T-helper 1 cell treated with Interleukin-12 subunit alpha and Interleukin-12 subunit beta and Interleukin-4 antibody, amounts not matched to agents 30 ng/mL and 1 ng/mL, for 36 hours (primary cell): ENCODE results near the gene GNL3L. TPM values are rescaled to one million over a fixed set of nuclear protein-coding genes. Genes with fewer than 3 reads are reported as not detected.
"Not testable (repeated sequence)": the region's sequence is repeated elsewhere in the genome, so short reads cannot be mapped to it uniquely, and the experiment has no call there.

Experiments used
- intact Hi-C: fragments of 100-400 bp; cut with micrococcal nuclease; formaldehyde crosslinking; loops from one replicate; pipeline ENCODE4 v1.15.1; 2024
- total RNA-seq: library from RNA; stranded (reverse); gene quantifications from 2 replicates; pipeline ENCODE4 v1.2.3, GENCODE V29; 2022

GNL3L gene
- total RNA-seq: 54.5 and 55.1 TPM in 2 replicates

DNA sequence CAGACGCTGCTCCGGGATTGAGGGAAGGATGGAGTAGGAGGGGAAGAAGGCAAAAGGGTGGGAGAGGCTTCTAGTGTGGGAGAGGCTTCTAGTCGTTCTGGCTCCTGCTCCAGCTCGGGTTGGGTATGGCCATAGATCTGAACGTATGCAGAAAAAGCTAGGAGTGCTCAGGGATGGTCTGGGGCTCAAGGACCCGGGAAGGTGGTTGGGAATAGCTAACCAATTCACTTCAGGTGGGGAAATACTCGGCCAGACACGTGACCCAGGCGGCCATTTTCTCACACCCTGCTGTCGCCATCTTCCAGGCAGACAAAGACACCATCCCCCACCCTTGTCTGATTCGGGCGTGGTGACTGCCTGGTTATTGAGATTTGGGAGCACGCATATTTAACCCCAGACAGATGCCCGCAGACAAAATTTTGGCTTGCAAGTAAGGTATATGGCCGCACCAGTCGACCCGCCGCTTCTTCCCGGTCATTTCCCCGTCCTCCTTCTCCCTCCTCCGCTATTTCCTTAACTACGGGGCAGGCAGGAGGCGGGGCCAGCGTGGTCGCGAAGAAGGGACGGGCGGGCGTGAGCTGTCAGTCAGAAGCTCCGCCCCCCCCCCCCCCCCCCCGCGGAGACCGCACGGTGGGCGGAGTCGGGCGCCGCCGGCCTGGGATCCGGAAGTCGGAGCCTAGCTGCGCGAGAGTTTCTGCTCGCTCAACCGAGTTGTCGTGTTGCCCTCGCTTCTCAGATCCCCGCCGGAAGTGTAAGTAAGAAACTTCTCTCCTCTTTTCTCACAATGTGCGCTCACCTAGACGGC, at the start of gene GNL3L:
TSS of gene GNL3L (plus strand) at position 668 of the 805 bp plus-strand sequence. CDS start 2,348 bp downstream, outside the sequence.
- intact Hi-C loops: loop anchor here (1.0 to 2.0 kb wide), 9 partner anchors 33 to 1189 kb away; partner anchors contain the start of genes FAM120C, FGD1, PHF8 and TSR2

GRCh38 chrX:54482839-54483593, 47.0 kb upstream of the GNL3L start:
- intact Hi-C loops: no loop called here

GRCh38 chrX:54483946-54484345, 46.1 kb upstream of the GNL3L start:
- intact Hi-C loops: no loop called here

- intact Hi-C loops: no loop called here
These were observed 45.4 kb upstream of the GNL3L start for GRCh38 chrX:54484666-54485065.

GRCh38 chrX:54489819-54490218, 40.2 kb upstream of the GNL3L start:
- intact Hi-C loops: not testable (repeated sequence)

DNA sequence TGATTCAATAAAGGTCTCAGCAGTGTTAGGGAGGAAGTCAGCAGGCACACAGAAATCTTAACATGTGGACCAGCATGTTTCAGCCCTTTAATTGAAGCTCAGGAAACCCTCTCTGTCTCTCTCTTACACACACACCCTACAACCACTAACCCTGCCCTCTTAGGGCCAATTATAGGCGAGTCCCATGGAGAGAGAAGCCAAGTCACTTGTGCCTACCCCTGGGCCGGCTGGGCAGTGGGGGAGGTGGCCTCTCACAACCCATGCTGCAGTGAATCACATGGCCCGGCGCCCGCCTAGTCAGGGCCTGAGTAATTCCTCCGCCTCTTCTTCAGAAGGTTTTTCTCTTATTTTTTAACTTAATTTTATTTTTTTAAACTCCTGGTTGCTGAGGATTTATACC, 37.7 kb upstream of the GNL3L start:
- intact Hi-C loops: no loop called here

DNA sequence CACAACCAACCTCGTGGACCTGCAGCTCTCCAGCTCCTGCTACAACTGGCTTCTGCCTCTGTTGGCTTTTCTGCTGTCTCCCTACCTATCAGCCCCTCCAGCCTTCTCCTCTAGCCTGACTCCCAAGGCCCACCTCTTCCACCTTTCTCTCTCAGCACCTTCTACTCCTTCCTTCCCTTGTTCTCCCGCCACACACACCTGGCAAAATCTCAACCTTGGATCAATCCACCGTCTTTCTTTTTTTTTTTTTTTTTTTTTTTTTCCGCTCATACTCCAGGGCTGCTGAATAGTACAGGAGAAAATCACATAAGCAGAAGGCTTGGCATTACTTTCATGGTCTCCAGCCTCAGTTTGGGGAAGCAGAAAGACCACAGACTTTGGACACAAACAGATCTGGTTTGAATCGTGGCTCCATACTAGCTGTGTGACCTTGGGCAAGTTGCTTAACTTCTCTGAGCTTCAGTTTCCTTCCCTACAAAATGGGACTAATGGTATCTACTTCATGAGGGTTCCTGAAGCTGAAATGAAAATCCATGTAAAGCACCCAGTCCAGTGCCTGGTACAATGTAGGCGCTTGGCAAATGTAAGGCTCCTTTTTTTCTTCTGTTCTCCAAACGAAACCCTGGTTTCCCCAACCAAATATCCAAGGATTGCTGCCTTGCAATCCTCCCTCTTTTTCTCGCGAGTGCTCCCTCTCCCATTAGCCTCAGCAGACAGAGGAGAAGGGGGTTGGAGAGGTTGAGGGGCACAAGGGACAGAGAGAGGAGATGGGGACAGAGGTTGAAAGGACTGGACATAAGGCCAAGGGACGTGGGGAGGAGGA, 35.6 kb upstream of the GNL3L start:
- intact Hi-C loops: no loop called here

- intact Hi-C loops: no loop called here
These were observed 34.8 kb upstream of the GNL3L start for GRCh38 chrX:54494989-54495813.

- intact Hi-C loops: loop anchor here (1.0 kb wide), 1 partner anchor 34 kb away; the partner anchor contains the start of gene GNL3L
These were observed 34.1 kb upstream of the GNL3L start, which contains the start of gene FGD1 for GRCh38 chrX:54495814-54496516. Gene FGD1 (minus strand): TSS chrX:54496234. CDS start chrX:54495432, 802 bp downstream.

DNA sequence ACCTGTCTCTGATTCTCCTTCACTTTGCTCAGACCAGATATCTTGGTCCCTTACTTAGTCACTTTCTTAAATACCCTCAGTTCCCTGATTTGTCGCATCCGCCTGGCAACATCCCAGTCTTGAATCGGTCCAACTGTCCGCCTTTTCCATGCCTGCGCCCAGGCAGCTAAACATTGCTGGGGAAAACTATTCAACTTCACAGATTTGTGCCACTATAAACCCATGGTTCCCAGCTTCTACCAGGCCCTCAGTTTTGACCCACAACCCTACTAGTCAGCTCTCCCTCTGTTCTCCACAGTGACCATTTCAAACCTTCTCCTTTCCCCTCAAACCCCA, 33.5 kb upstream of the GNL3L start:
- intact Hi-C loops: loop anchor here (1.0 kb wide), 1 partner anchor 34 kb away; the partner anchor contains the start of gene GNL3L

DNA sequence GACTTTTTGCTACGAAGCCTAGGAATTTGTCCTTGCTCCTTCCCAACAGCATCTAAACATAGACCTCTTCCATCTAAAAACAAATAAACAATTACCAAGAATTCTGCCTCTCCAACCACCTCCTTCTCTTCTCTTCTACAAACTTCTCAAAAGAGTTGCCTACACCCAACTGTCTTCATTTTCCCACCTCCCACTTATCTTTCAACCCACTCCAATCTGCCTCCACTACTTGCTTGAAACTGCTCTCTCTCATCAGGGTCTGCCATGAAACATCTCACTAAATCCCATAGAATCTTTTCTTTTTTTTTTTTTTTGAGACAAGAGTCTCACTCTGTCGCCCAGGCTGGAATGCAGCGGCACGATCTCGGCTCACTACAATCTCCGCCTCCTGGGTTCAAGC, 33.1 kb upstream of the GNL3L start:
- intact Hi-C loops: loop anchor here (1.0 kb wide), 1 partner anchor 33 kb away; the partner anchor contains the start of gene GNL3L

DNA sequence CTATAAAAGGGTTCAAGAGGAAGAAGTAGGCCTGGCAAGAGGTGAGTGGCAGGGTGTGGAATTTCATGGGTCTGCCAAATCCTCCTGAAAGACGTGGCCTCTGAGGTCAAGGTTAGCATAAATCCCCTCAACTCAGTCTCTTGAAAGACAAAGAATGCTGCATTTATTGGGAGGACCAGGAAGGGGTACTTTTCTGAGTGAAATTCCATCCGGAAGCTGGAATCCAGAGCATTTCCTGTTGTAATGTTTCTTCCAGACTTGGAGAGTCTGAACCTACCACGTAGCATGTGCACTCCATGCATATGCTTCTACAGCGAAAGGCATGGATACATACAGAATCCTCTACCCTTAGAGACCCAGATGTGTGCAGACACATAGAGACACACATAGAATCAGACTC, 20.6 kb upstream of the GNL3L start:
- intact Hi-C loops: no loop called here

- intact Hi-C loops: no loop called here
These were observed 868 bp upstream of the GNL3L start for GRCh38 chrX:54529151-54529550.

DNA sequence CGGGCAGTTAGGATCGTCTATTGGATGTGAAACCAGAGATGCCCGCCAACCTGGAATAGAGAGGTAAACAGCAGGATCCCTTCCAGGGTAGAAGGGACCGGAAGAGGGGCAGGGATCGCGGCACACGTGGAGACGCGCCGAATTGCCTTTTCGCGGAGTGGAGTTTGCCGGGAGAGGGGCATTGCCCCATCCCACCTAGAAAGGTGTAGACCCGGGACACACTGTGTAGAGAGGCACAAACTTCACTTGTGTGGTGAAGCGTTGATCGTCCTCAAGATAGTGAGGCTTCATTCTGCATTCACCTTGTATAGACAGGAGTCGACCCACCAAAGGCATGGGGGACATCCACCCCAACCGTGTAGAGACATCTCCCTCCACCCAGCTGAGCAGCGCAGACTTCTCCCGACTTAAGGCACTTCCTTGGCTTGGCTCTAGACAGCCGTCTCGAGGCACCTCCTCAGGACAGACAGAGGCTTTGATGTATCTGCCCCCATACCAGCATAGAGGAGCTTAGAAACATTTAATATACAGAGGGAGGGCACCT, 410 bp downstream of the GNL3L start:
- intact Hi-C loops: loop anchor here (1.0 to 2.0 kb wide), 9 partner anchors 34 to 1188 kb away; partner anchors contain the start of genes FAM120C, FGD1, PHF8 and TSR2

GRCh38 chrX:54534271-54534670, 4.3 kb downstream of the GNL3L start:
- intact Hi-C loops: no loop called here

GRCh38 chrX:54540289-54540688, 10.3 kb downstream of the GNL3L start:
- intact Hi-C loops: no loop called here

DNA sequence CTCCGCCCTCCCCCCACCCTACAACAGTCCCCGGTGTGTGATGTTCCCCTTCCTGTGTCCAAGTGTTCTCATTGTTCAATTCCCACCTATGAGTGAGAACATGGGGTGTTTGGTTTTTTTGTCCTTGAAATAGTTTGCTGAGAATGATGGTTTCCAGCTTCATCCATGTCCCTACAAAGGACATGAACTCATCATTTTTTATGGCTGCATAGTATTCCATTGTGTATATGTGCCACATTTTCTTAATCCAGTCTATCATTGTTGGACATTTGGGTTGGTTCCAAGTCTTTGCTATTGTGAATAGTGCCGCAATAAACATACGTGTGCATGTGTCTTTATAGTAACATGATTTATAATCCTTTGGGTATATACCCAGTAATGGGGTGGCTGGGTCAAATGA, 12.2 kb downstream of the GNL3L start:
- intact Hi-C loops: not testable (repeated sequence)

GRCh38 chrX:54550821-54551220, 20.8 kb downstream of the GNL3L start:
- intact Hi-C loops: no loop called here

GRCh38 chrX:54551801-54552200, 21.8 kb downstream of the GNL3L start:
- intact Hi-C loops: no loop called here
